Measurements from ENCODE around the gene MEGF6.
"Not testable (repeated sequence)": the region's sequence is repeated elsewhere in the genome, so short reads cannot be mapped to it uniquely, and the experiment has no call there.

MEGF6 gene

DNA sequence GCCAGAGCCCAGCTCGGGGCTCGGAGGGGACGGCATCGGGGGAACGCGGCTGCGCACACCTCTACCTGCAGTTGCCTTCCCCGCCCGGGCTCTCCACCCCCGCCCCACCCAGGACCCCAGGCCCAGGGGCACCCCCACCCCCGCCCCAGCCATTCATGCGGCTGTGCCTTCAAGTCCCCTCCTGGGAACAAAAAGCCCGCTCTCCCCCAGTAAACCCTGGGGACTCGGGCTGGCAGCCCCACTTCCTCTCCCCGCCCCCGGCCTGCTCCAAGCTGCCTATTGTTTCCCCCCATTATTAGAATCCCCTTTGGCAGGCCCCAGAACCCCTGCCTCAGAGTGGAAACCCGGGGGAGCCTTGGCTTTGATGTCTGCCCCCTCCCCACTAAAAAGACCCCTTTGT, 18.0 kb downstream of the MEGF6 start:
- DNase-seq (ENCODE audit: low read depth in 2 of 2): no peak

GRCh38 chr1:3590951-3591865, 20.1 kb downstream of the MEGF6 start:
- DNase-seq (ENCODE audit: low read depth in 2 of 2): no peak

- no peak for DNase-seq (ENCODE audit: low read depth in 2 of 2)
These were observed 21.1 kb downstream of the MEGF6 start for GRCh38 chr1:3590139-3590763.

DNA sequence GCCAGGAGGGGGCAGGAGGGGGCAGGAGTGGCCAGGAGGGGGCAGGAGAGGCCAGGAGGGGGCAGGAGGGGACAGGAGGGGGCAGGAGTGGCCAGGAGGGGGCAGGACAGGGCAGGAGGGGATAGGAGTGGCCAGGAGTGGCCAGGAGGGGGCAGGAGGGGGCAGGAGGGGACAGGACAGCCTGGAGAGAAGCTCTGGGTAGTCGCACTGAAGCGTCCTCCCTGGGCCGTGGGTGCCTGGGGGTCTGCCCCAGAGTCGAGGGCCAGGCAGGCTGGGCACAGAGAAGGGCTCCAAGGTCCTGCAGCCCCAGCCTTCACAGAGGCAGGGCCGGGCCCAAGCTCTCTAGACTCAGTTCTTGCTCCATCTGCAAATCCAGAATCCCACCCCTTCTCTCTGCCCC, 22.9 kb downstream of the MEGF6 start:
- DNase-seq (ENCODE audit: low read depth in 2 of 2): no peak

DNA sequence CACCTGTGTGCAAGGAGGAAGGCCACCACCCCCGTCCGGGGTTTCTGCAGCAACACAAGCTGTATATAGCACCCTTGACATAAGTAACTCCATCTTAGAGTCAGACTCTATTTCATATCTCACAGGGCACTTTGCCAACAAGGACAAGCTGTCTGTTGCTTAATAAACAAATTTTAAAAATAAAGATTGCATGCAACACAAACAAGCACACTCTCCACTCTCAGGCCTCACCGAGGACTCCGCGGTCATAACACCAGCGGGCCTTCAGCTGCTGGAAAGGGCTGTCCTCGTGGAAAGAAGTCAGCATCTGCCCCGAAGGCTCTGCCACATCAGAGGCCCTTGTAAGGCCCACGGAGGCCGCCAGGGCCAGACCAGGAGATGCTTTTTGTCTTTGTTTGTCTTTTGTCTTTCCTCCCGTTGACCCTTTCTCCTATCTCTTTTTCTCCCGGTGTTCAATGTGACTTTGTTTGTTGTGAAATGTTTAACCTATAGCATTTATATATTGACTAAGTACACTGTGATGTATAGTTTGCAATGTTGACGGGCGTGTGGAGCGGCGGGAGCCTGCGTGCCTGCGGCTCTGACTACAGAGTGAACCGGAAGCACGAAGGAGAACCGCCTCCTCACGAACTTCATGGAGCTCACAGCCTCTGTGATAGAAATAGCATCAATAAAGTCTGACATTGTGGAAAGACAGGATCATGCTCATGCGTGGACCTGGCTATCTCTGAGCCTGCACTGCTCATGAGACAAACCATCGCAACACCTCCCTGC, 24.1 kb downstream of the MEGF6 start:
- no peak for DNase-seq (ENCODE audit: low read depth in 2 of 2)

DNA sequence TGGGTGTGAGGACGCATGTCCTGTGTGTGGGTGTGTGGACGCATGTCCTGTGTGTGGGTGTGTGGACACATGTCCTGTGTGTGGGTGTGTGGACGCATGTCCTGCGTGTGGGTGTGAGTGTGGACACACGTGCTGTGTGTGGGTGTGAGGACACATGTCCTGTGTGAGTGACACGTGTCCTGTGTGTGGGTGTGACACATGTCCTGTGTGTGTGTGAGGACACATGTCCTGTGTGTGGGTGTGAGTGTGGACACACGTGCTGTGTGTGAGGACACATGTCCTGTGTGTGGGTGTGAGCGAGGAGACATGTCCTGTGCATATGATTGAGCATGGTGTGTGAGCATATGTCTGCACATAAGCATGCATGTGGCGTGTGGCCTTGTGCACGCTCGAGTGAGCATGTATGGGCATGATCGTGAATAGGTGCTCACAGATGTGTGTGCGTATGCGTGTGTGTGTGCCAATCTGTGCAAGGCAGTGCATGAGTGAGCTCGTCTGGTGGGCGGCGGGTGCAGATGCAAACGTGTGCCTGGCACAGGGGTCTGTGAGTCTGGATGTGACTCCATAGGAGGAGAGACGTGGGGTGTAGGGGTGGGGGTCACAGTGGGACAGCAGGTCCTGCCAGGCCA, 25.3 kb downstream of the MEGF6 start:
- DNase-seq (ENCODE audit: low read depth in 2 of 2): no peak

DNA sequence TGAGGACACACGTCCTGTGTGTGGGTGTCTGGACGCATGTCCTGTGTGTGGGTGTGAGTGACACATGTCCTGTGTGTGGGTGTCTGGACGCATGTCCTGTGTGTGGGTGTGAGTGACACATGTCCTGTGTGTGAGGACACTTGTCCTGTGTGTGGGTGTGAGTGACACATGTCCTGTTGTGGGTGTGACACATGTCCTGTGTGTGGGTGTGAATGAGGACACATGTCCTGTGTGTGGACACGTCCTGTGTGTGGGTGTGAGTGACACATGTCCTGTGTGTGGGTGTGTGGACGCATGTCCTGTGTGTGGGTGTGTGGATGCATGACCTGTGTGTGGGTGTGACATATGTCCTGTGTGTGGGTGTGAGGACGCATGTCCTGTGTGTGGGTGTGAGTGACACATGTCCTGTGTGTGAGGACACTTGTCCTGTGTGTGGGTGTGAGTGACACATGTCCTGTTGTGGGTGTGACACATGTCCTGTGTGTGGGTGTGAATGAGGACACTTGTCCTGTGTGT, 25.9 kb downstream of the MEGF6 start:
- not testable (repeated sequence) for DNase-seq (ENCODE audit: low read depth in 2 of 2)

DNA sequence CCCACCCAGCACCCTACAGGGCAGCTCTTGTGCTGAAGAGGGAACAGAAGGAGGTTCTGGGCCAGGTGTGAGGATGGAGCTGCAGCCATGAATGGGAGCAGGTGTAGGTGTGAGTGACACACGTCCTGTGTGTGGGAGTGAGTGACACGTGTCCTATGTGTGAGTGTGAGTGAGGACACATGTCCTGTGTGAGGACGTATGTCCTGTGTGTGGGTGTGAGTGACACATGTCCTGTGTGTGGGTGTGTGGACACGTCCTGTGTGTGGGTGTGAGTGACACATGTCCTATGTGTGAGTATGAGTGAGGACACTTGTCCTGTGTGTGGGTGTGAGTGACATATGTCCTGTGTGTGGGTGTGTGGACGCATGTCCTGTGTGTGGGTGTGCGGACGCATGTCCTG, 26.4 kb downstream of the MEGF6 start:
- DNase-seq (ENCODE audit: low read depth in 2 of 2): peak in 1 of 2 donors; percentile 24

- not testable (repeated sequence) for DNase-seq (ENCODE audit: low read depth in 2 of 2)
These were observed 27.6 kb downstream of the MEGF6 start for GRCh38 chr1:3583751-3584150.

- DNase-seq (ENCODE audit: low read depth in 2 of 2): no peak
These were observed 29.8 kb downstream of the MEGF6 start for GRCh38 chr1:3581296-3582036.

GRCh38 chr1:3580231-3580630, 31.1 kb downstream of the MEGF6 start:
- no peak for DNase-seq (ENCODE audit: low read depth in 2 of 2)

DNA sequence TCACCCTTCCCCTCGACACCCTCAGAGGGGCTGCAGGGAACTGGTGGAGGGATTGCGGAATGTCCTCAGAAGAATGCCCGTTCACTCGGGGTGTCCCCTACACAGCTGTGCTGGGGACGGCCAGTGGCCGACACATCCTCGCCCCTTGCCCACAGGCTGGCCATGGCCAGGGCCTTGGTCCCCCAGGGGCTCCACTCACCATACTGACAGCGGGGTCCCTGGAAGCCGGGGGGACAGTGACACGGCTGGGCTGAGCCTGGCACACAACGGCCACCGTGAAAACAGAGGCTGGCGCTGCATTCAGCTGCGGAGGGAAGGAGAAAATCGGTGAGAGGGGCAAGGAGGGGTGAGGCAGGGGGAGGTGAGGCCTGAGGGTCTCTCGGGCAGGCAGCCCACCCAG, 31.7 kb downstream of the MEGF6 start:
- no peak for DNase-seq (ENCODE audit: low read depth in 2 of 2)

- no peak for DNase-seq (ENCODE audit: low read depth in 2 of 2)
These were observed 32.4 kb downstream of the MEGF6 start for GRCh38 chr1:3578906-3579305.

DNA sequence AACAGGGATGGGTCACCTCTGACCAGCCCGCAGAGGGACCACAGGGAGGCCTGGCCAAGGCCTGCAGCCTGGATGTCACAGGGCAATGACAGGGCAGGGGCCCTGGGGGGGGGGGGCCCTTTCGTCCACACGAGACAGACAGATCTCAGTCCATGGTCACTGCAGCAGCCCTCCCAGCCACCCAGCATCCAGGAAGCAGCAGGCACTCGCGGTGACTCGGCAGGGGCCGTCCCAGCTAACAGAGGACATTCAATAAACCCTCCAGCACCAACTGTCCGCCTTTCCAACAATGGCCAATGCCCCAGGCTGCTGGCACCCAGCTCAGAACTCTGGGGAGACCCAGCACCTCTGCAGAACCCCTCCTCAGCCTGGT, 32.9 kb downstream of the MEGF6 start:
- no peak for DNase-seq (ENCODE audit: low read depth in 2 of 2)

DNA sequence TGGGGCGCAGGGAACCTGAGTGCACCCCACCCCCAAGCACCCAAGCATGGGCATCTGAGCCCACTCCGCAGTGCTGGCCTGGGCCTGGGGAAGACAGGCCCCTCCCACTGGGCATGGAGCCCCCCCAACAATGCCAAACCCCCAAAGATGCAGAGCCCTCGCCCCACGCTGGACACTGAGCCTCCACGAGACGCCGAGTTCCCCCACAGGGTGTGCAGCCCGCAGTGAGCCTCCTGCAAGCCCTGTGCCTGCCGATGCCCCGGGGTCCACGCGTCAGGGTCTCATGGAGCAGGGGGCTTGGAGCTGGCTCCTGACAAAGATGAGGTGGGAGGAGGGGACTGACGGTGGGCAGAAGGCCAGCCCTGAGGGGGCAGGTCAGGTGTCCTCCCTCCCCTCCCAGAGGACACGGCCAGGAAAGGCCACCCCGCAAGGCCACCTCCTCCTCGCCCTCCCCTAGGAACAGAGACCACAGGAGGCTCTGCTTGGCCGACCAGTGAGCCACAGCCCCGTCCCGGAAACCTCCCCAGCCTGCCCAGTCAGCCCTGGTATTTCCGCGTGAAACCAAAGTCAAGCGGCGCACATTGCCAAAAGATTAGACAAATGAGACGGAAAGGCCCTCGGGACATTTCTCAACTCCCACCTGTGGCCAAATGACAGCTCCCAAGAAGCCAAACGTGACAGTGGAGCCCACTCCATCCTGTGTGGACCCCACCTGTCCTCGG, 33.4 kb downstream of the MEGF6 start:
- no peak for DNase-seq (ENCODE audit: low read depth in 2 of 2)

- DNase-seq (ENCODE audit: low read depth in 2 of 2): no peak
These were observed 34.0 kb downstream of the MEGF6 start for GRCh38 chr1:3577300-3577699.

DNA sequence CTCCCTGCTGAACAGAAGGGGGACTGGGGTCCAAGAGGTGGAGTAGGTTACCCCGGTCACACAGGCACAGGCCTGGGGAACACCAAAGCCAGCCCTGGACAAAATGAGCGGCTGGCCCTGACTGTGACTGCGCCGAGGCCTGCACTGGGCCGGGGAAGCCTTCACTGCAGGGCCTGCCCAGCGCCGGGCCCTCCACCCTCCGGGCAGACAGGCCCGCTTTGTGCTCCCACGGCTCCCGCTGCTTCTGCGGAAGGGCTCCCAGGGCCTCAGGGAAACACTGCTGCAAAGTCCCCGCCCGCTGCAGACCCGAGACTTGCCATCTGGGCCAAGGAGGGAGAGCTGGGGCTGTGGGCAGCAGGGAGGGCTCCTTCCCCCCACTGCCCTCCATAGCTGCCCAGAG, 35.3 kb downstream of the MEGF6 start:
- no peak for DNase-seq (ENCODE audit: low read depth in 2 of 2)

DNA sequence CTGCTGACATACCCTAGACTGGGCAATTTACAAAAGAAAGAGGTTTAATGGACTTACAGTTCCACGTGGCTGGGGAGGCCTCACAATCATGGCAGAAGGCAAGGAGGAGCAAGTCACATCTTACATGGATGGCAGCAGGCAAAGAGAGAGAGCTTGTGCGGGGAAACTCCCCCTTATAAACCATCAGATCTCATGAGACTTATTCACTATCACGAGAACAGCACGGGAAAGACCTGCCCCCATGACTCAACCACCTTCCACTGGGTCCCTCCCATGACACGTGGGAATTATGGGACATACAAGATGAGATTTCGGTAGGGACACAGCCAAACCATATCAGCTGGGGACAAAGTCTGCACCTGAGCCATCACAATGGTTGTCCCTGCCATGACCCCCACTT, 35.8 kb downstream of the MEGF6 start:
- DNase-seq (ENCODE audit: low read depth in 2 of 2): not testable (repeated sequence)

DNA sequence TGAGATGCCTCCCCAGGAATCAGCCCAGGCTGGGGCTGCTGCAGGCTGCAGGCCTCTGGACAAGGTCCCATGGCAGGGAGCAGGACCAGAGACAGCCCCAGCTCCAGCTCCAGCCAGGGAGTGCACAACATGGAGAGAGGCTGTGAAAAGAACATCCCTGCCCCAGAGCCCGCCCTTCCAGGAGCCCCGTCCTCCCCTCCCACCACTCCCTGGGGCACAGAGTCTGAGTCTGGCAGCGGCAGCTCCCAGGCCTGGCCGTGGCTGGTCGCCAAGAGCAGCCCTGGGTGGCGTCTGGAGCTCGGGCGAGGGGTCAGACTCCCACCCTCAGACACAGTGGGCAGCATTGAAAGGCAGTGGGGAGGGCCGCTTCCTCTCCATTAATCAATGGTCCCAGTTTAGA, 37.8 kb downstream of the MEGF6 start:
- no peak for DNase-seq (ENCODE audit: low read depth in 2 of 2)

GRCh38 chr1:3572638-3573037, 38.7 kb downstream of the MEGF6 start:
- DNase-seq (ENCODE audit: low read depth in 2 of 2): not testable (repeated sequence)

Measured in stimulated activated CD4-positive, alpha-beta T cell treated with anti-CD3 and anti-CD28 coated beads, Interleukin-1b, Interleukin-23, amount 100 ng/mL, for 4 hours (primary cell).